Keratinocyte (primary cell): ENCODE results near the gene PACSIN2. TPM values are rescaled to one million over a fixed set of nuclear protein-coding genes. Genes with fewer than 3 reads are reported as not detected.
A peak's percentile ranks its signal among the peaks of the same experiment; 100 is the strongest.

Source experiments
- DNase-seq: peaks from one replicate; pipeline ENCODE4 v3.0.0-alpha.2; 2011; ENCODE audit warnings: low read depth, missing footprints, low spot score
- FAIRE-seq: peaks from 2 replicates; lab custom pipeline; 2011; peaks lifted over from hg19 to GRCh38; lab: Jason Lieb, UNC
- H2AFZ ChIP-seq: 2 replicates; pipeline ENCODE4 v1.6.0; 2012; ENCODE audit warnings: low read length, control low read depth, inconsistent platforms; ENCODE audit not compliant: control insufficient read depth
- H3K27ac ChIP-seq: 2 replicates; pipeline ENCODE4 v1.5.1; 2011; ENCODE audit warnings: low read length; ENCODE audit not compliant: control insufficient read depth, insufficient read depth
- H3K27me3 ChIP-seq: 3 replicates; pipeline ENCODE4 v1.6.0; 2011; ENCODE audit warnings: low read length; ENCODE audit not compliant: control insufficient read depth, insufficient read depth; ENCODE audit errors: extremely low read depth
- H3K36me3 ChIP-seq, 2 experiments: 2 replicates in 1 of 2; 3 replicates in 1 of 2; pipeline ENCODE4 v1.5.1; 2011; ENCODE audit warnings: low read length in 2 of 2, mild to moderate bottlenecking in 1 of 2; ENCODE audit not compliant: control insufficient read depth in 2 of 2, insufficient read depth in 2 of 2; ENCODE audit errors: extremely low read depth in 1 of 2
- H3K4me1 ChIP-seq: 3 replicates; pipeline ENCODE4 v1.5.1; 2011; ENCODE audit warnings: low read length; ENCODE audit not compliant: control insufficient read depth, insufficient read depth; ENCODE audit errors: extremely low read depth
- H3K4me2 ChIP-seq: 3 replicates; pipeline ENCODE4 v1.6.0; 2011; ENCODE audit warnings: low read depth, low read length; ENCODE audit not compliant: control insufficient read depth, insufficient read depth; ENCODE audit errors: extremely low read depth
- H3K4me3 ChIP-seq, 3 experiments: fragments of 200-600 bp in 1 of 3; sonication (generic) in 1 of 3; 2 replicates in 2 of 3; 3 replicates in 1 of 3; pipeline ENCODE4 v1.5.1; 2011 to 2016; ENCODE audit warnings: low read length in 3 of 3, mild to moderate bottlenecking in 3 of 3, control low read depth in 2 of 3, inconsistent platforms in 1 of 3, low read depth in 1 of 3, mixed read lengths in 1 of 3, mixed run types in 1 of 3, moderate library complexity in 1 of 3; ENCODE audit not compliant: control insufficient read depth in 2 of 3, insufficient read depth in 2 of 3; ENCODE audit errors: extremely low read depth in 1 of 3
- H3K79me2 ChIP-seq: 2 replicates; pipeline ENCODE4 v1.6.0; 2012; ENCODE audit warnings: low read length; ENCODE audit not compliant: control insufficient read depth, insufficient read depth
- H3K9ac ChIP-seq: 3 replicates; pipeline ENCODE4 v1.6.0; 2011; ENCODE audit warnings: low read length; ENCODE audit not compliant: control insufficient read depth, insufficient read depth; ENCODE audit errors: extremely low read depth
- H3K9me1 ChIP-seq: 3 replicates; pipeline ENCODE4 v1.6.0; 2011; ENCODE audit warnings: low read length; ENCODE audit not compliant: control insufficient read depth, insufficient read depth; ENCODE audit errors: extremely low read depth
- H3K9me3 ChIP-seq: 2 replicates; pipeline ENCODE4 v1.5.1; 2012; ENCODE audit warnings: low read depth, low read length; ENCODE audit not compliant: control insufficient read depth
- H4K20me1 ChIP-seq: 3 replicates; pipeline ENCODE4 v1.6.0; 2011; ENCODE audit warnings: low read length; ENCODE audit not compliant: control insufficient read depth, insufficient read depth; ENCODE audit errors: extremely low read depth
- EZH2 ChIP-seq: IDR thresholded peaks from one replicate; pipeline ENCODE4 v1.6.1; 2012; ENCODE audit warnings: inconsistent platforms, mild to moderate bottlenecking, low read length, moderate library complexity
- dilution Hi-C: fragments of 300-500 bp; cut with MboI; formaldehyde crosslinking; loops from one replicate; pipeline ENCODE4 v1.7.0; 2020; ENCODE audit warnings: low sequenced_read_pairs; ENCODE audit not compliant: extremely low pct_ligation_motif_present
- polyA plus RNA-seq, 5 experiments: library from polyadenylated mRNA; depleted of rRNA in 3 of 5; stranded (reverse) in 3 of 5; stranded (forward) in 1 of 5; unstranded in 1 of 5; fragments of >200 nt; gene quantifications; 1 replicate in 1 of 5; 2 replicates in 3 of 5; 3 replicates in 1 of 5; pipeline versions ENCODE4 v1.2.1 to v1.2.3, GENCODE V29; 2011 to 2012; ENCODE audit warnings: missing spikeins in 2 of 5, low read depth in 1 of 5, low replicate concordance in 1 of 5
- TF ChIP-seq, protein P1 (sequence below), 3 experiments: IDR thresholded peaks in 1 of 3; conservative IDR thresholded peaks in 1 of 3; optimal IDR thresholded peaks in 1 of 3; 2 replicates in 2 of 3; 3 replicates in 1 of 3; pipeline versions ENCODE3 to v1.5.1; 2011; ENCODE audit warnings: low read length in 3 of 3, mild to moderate bottlenecking in 3 of 3, moderate library complexity in 2 of 3, control low read depth in 1 of 3, inconsistent platforms in 1 of 3; ENCODE audit not compliant: insufficient read depth in 2 of 3; ENCODE audit errors: extremely low read depth in 1 of 3

PACSIN2 gene
- polyA plus RNA-seq, 1 donor (not counting 4 experiments of a cell fraction or from before 2014, with no cell fraction given) = 55.5 TPM

DNA sequence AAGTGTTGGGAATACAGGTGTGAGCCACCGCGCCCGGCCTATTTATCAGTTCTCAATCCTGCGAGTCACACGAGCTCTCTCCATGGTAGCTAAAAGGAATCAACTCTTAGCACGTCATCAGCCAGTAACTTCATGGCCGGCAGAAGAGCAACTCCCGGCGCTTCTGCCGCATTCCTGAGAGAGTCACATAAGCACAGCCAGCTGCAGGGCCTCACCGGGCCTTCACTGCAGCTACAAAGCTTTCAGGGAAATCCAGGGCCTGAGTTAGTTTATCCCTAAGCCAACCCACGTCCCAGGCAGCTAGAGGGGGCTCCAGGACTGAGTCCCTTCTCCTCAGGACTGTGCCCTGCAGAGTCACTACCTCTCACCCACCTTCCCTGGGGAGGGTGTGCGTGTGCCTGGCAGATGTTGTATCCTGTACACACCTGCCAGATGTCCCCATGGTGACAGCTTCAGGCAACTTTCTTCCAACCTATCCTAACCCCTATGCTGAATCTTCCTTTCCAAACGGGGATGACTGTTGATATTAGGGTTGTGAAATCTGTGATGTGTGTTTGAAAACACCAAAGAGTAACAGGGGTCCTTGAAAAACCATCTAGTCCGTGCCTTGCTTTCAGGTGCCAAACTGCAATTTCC is 112.0 kb downstream of the PACSIN2 start:
- Histone ChIP-seq H3K4me1 (peaks cover 9% of the 10 kb centered on the region), H3K9me3 (no peaks in the 10 kb centered on the region), H2AFZ (no peak overlapping the region), H3K36me3 (peaks cover 10 to 12% of the 10 kb centered on the region in 2 experiments), H3K4me2 (no peak overlapping the region), H3K79me2 (peaks cover 40% of the 10 kb centered on the region), H3K9me1 (peaks cover under 1% of the 10 kb centered on the region), H3K27me3 (no peaks in the 10 kb centered on the region), H3K4me3 (no peak overlapping the region), H3K27ac (no peak overlapping the region), H3K9ac (no peak overlapping the region), H4K20me1 (peaks cover 10% of the 10 kb centered on the region)
- FAIRE-seq (no peak), DNase-seq (no peak)
- TF ChIP-seq, protein P1, sequence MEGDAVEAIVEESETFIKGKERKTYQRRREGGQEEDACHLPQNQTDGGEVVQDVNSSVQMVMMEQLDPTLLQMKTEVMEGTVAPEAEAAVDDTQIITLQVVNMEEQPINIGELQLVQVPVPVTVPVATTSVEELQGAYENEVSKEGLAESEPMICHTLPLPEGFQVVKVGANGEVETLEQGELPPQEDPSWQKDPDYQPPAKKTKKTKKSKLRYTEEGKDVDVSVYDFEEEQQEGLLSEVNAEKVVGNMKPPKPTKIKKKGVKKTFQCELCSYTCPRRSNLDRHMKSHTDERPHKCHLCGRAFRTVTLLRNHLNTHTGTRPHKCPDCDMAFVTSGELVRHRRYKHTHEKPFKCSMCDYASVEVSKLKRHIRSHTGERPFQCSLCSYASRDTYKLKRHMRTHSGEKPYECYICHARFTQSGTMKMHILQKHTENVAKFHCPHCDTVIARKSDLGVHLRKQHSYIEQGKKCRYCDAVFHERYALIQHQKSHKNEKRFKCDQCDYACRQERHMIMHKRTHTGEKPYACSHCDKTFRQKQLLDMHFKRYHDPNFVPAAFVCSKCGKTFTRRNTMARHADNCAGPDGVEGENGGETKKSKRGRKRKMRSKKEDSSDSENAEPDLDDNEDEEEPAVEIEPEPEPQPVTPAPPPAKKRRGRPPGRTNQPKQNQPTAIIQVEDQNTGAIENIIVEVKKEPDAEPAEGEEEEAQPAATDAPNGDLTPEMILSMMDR (optimal IDR thresholded peaks at IDR 0.05 in 1 of 3, IDR thresholded peaks at IDR 0.05 in 1 of 3, conservative IDR thresholded peaks at IDR 0.05 in 1 of 3; ENCODE audit: extremely low read depth in 1 of 3, insufficient read depth in 2 of 3, low read length in 3 of 3) = no peak
- no peak for TF ChIP-seq EZH2
- dilution Hi-C loops = no loop called here

DNA sequence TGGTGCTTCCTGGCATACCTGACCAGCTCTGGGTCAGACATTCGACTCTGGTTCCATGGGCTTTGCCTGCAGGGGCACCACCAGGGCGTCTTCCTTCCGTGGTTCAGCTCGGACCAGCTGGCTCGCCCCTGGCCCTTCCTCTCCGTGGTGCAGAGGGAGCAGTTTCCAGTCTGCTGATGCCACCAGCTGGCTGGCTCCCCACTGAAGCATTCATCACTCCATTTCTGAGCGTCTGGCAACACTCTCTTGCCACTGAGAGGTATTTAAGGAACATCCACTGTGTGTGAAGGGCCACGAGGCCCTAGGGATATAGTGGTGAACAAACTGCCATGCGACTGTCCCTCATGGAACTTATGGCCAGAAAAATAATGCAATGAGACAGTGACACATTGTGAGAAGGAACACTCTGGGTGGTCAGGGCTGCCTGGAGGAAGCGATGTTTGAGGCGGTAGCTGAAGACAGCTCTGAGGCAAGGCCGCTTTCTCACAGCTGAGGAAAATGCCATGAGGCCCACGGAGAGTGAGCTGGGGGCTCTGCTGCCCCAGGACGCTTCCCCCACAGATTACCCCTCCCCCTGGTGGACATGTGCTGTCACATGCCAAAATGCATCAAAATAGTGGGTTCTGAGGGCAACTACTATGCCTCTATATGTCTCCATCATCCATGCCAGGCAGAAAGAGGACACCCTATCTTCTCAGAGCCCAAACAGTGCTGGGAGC is 113.0 kb downstream of the PACSIN2 start:
- no peaks in the 10 kb centered on the region for H3K9me1 ChIP-seq
- peaks cover 9% of the 10 kb centered on the region for H4K20me1 ChIP-seq
- TF ChIP-seq, protein P1 (optimal IDR thresholded peaks at IDR 0.05 in 1 of 3, IDR thresholded peaks at IDR 0.05 in 1 of 3, conservative IDR thresholded peaks at IDR 0.05 in 1 of 3; ENCODE audit: extremely low read depth in 1 of 3, insufficient read depth in 2 of 3, low read length in 3 of 3) = peak in 2 of 3 experiments; percentile 24 to 34
- no peak for TF ChIP-seq EZH2
- no peak overlapping the region for H3K4me2 ChIP-seq
- peaks cover 39% of the 10 kb centered on the region for H3K79me2 ChIP-seq
- no peak overlapping the region for H3K27ac ChIP-seq
- peaks cover 6 to 11% of the 10 kb centered on the region in 2 experiments for H3K36me3 ChIP-seq
- no peak overlapping the region for H3K9ac ChIP-seq
- no peak for DNase-seq
- no peak for FAIRE-seq
- H2AFZ ChIP-seq = no peak overlapping the region
- no peak overlapping the region for H3K4me3 ChIP-seq
- dilution Hi-C loops = no loop called here
- no peaks in the 10 kb centered on the region for H3K27me3 ChIP-seq
- no peaks in the 10 kb centered on the region for H3K9me3 ChIP-seq
- no peaks in the 10 kb centered on the region for H3K4me1 ChIP-seq
